Measurements from ENCODE around the gene TAPBP.

Gene TAPBP

GRCh38 chr6:33249732-33250630 lies 63.9 kb downstream of the TAPBP start:
- peak overlapping the region; percentile 45 for H3K4me3 ChIP-seq (ENCODE audit: low read depth, low read length)
- no peak for TF ChIP-seq CTCF (IDR thresholded peaks at IDR 0.05; ENCODE audit: low read depth, low read length, missing control alignments)
- in situ Hi-C loops (cut with HindIII; ENCODE audit: low sequenced_read_pairs) = no loop called here
- peak; percentile 41 for DNase-seq (ENCODE audit: low read depth)
